Adrenal gland (tissue), 12 donors: ENCODE data around the gene AFF1. TPM values are rescaled to one million over a fixed set of nuclear protein-coding genes. Genes with fewer than 3 reads are reported as not detected.

Experiments used
- DNase-seq, 7 donors: peaks; one replicate each; pipeline ENCODE4 v3.0.0-alpha.2; 2019 to 2020
- H3K27ac ChIP-seq, 5 donors: fragments of 200-600 bp; sonication (generic) in 4 of 5; 1 replicate in 3 of 5; 2 replicates in 2 of 5; pipeline versions ENCODE4 v1.5.1 to v1.8.0; 2016 to 2020; ENCODE audit warnings: mild to moderate bottlenecking in 1 of 5
- H3K27me3 ChIP-seq: fragments of 200-600 bp; 2 replicates; pipeline ENCODE4 v1.8.0; 2021
- H3K36me3 ChIP-seq, 2 donors: fragments of 200-600 bp; replicated peaks in 1 of 2; 1 replicate in 1 of 2; 2 replicates in 1 of 2; pipeline versions ENCODE4 v1.5.1 to v1.8.0; 2018 to 2022
- H3K4me1 ChIP-seq, 2 donors: fragments of 200-600 bp; replicated peaks in 1 of 2; 1 replicate in 1 of 2; 2 replicates in 1 of 2; pipeline versions ENCODE4 v1.5.1 to v1.8.0; 2018 to 2021
- H3K4me3 ChIP-seq, 4 donors: fragments of 200-600 bp; sonication (generic) in 3 of 4; one replicate each; pipeline ENCODE4 v1.5.1; 2016 to 2018
- H3K9me3 ChIP-seq, 3 donors: fragments of 200-600 bp; sonication (generic) in 1 of 3; replicated peaks in 1 of 3; 1 replicate in 2 of 3; 2 replicates in 1 of 3; pipeline versions ENCODE4 v1.5.1 to v1.8.0; 2016 to 2021
- POLR2A ChIP-seq, 2 donors: fragments of 450-650 bp; IDR thresholded peaks; one replicate each; pipeline ENCODE4 v1.6.1; 2017; ENCODE audit warnings: antibody characterized with exemption in 2 of 2, mild to moderate bottlenecking in 2 of 2, moderate library complexity in 1 of 2
- WGBS, 4 donors: extraction: QIAGEN DNeasy Blood & Tissue Kit in 2 of 4; methylation state at CpG; one replicate each; pipeline versions ENCODE4 v1.1.5 to v1.1.7; 2013 to 2017; 5-methylcytosine and 5-hydroxymethylcytosine counted together
- intact Hi-C, 2 donors: fragments of 100-400 bp; cut with DNase I; formaldehyde crosslinking; loops; one replicate each; pipeline versions ENCODE4 v1.14.1 to v1.15.0; 2022 to 2023
- polyA plus RNA-seq, 3 donors: library from polyadenylated mRNA; stranded (reverse); fragments of 200-250 nt in 2 of 3; fragments of 350-450 nt in 1 of 3; fragmentation: Illumina TruSeq in 1 of 3; extraction: RNeasy Lipid Tissue Mini Kit (QIAGEN cat#74804) in 1 of 3; gene quantifications; one replicate each; pipeline ENCODE4 v1.2.3, GENCODE V29; 2013 to 2014
- total RNA-seq, 9 donors: library from RNA; depleted of rRNA in 4 of 9; stranded (reverse); fragments of >200 nt in 4 of 9; fragments of 120-200 nt in 1 of 9; fragmentation: NEBNext Ultra II Directional in 1 of 9; extraction: Animal tissue kit (Norgen Biotek cat#: 25700) in 1 of 9; gene quantifications; one replicate each; pipeline versions ENCODE4 v1.1.0 to v1.2.4, GENCODE V29; 2013 to 2023
- TF ChIP-seq, protein P1 (sequence below), 6 experiments: fragments of 450-650 bp in 4 of 6; fragments of 200-600 bp in 2 of 6; sonication (generic) in 1 of 6; IDR thresholded peaks; 1 replicate in 5 of 6; 2 replicates in 1 of 6; pipeline versions ENCODE4 v1.5.1 to v1.8.0; 2016 to 2021; ENCODE audit warnings: antibody characterized with exemption in 6 of 6, mild to moderate bottlenecking in 2 of 6, moderate library complexity in 1 of 6
- donor health status: healthy with polysubstance abuse.
- donor health status: Bipolar disorder and iron deficiency.
- donor health status: DM: yes; HTN: yes; CAD: no.
- donor health status: DM: no; HTN: no; CAD: no.
- donor health status: DM: no; HTN: no; CAD: no.
- donor health status: DM: yes; HTN: yes; CAD: no.

Gene AFF1
- total and polyA plus RNA-seq, 12 donors, result 9.9 to 109 (median 52.3) TPM

DNA sequence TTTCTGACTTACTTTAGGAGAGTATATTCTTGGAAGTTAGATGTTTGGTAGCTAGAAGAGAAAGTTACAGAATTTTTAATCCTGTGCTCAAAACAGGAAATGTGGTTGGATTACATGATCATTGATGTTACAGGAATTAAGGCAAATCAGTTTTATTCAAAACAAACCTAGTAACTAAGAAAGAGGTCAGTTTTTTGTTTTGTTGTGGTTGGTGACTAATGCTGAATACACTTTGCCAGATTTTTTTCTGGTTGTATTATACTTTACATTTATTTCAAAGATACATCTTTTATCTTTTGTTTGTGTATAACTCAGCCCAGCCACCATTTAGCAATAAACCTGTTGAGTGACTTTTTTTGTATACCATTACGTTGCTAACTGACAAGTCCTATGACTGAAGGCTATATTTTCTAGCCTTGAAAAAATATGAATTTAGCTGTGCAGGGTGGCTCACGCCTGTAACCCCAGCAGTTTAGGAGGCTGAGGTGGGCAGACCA is 168.9 kb downstream of the AFF1 start:
- Histone ChIP-seq H3K36me3 (peaks cover 0 to 6% of the 10 kb centered on the region in 2 donors), H3K27ac (peak overlapping the region in 3 of 5 donors; percentile 26 to 61 (median 42)), H3K4me3 (no peak overlapping the region), H3K9me3 (no peaks in the 10 kb centered on the region), H3K4me1 (peaks cover 29 to 47% of the 10 kb centered on the region in 2 donors), H3K27me3 (no peaks in the 10 kb centered on the region)
- TF ChIP-seq POLR2A (IDR thresholded peaks at IDR 0.05), result no peak
- TF ChIP-seq, protein P1, sequence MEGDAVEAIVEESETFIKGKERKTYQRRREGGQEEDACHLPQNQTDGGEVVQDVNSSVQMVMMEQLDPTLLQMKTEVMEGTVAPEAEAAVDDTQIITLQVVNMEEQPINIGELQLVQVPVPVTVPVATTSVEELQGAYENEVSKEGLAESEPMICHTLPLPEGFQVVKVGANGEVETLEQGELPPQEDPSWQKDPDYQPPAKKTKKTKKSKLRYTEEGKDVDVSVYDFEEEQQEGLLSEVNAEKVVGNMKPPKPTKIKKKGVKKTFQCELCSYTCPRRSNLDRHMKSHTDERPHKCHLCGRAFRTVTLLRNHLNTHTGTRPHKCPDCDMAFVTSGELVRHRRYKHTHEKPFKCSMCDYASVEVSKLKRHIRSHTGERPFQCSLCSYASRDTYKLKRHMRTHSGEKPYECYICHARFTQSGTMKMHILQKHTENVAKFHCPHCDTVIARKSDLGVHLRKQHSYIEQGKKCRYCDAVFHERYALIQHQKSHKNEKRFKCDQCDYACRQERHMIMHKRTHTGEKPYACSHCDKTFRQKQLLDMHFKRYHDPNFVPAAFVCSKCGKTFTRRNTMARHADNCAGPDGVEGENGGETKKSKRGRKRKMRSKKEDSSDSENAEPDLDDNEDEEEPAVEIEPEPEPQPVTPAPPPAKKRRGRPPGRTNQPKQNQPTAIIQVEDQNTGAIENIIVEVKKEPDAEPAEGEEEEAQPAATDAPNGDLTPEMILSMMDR (IDR thresholded peaks at IDR 0.05), result no peak
- intact Hi-C loops, result no loop called here
- WGBS, 4 donors, result 49 to 65% (median 55%) methylated on average over 2 of the region's 2 CpGs
- no peak for DNase-seq

DNA sequence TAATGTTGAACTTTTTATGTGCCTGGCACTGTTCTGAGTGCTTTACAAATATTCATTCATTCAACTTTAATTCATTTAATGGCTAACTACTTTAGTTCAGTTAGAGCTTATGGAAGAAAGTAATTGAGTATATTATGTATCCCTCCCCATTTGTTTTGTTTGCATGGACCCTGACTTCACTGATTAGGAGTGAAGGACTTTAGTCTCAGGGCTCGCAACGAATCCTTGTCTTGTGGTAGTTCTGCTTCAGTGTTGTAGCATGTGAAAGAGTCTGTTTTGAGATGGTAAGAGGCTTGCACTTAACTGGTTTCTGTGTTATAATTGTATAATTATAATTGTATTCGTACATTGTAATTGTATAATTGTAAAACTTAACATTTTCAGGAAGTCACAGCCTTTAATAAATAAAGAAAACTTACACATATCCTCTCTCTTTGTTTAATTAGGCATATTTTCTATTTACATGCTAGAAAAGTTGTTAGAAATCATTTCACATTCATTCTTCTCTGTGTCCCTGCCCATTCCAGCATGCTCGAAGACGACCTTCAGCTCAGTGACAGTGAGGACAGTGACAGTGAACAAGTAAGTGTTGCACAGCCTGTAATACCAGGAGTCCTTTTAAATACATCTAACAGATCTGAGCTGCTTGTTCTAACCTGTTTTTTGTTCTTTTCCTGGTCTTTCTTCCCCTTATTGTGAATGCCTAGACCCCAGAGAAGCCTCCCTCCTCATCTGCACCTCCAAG is 170.5 kb downstream of the AFF1 start:
- DNase-seq, result peak in 3 of 7 donors; percentile 37 to 57 (median 43)
- H3K27me3 ChIP-seq, result no peaks in the 10 kb centered on the region
- no peak overlapping the region for H3K4me3 ChIP-seq
- no peaks in the 10 kb centered on the region for H3K9me3 ChIP-seq
- peak overlapping the region in 1 of 5 donors; percentile 6 for H3K27ac ChIP-seq
- TF ChIP-seq, protein P1 (IDR thresholded peaks at IDR 0.05), result no peak
- TF ChIP-seq POLR2A (IDR thresholded peaks at IDR 0.05), result no peak
- peaks cover 0 to 10% of the 10 kb centered on the region in 2 donors for H3K36me3 ChIP-seq
- WGBS, 4 donors, result 43 to 51% (median 48%) methylated on average over 5 of the region's 5 CpGs
- intact Hi-C loops, result no loop called here
- peaks cover 29 to 52% of the 10 kb centered on the region in 2 donors for H3K4me1 ChIP-seq

GRCh38 chr4:87108142-87108546 is 173.3 kb downstream of the AFF1 start:
- H3K4me1 ChIP-seq, result peaks cover 27 to 48% of the 10 kb centered on the region in 2 donors
- peak; percentile 39 to 77 (median 71) for DNase-seq
- H3K27ac ChIP-seq, result peak overlapping the region in 4 of 5 donors; percentile 35 to 84 (median 60)
- no peaks in the 10 kb centered on the region for H3K27me3 ChIP-seq
- WGBS, 4 donors, result 28 to 37% (median 31%) methylated on average over 5 of the region's 5 CpGs; no CpG with 5 or more reads in 1 of the 4 donors
- H3K36me3 ChIP-seq, result peaks cover 0 to 22% of the 10 kb centered on the region in 2 donors
- TF ChIP-seq, protein P1 (IDR thresholded peaks at IDR 0.05), result no peak
- peak in 1 of 2 donors; percentile 39 for TF ChIP-seq POLR2A (IDR thresholded peaks at IDR 0.05)
- H3K4me3 ChIP-seq, result no peak overlapping the region
- H3K9me3 ChIP-seq, result no peaks in the 10 kb centered on the region
- intact Hi-C loops, result no loop called here

DNA sequence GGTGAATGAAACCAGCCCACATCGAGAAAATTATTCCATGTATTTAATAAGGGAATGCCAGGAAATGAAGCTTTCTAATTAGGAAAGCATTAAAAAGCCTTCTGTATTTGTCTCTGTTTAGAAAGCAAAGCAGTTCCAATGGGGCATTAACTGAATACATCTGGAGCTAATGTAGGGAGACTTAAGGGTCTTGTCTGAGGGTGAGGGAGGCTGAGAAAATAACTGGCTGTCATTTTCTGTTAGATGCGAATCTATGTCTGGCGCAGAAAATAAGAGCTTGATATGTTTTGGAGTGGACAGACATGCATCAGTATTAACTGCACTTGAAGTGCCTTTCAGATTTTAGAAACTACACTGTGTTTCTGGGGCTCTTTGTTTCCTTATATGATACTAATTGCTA is 174.3 kb downstream of the AFF1 start:
- no peak for DNase-seq
- TF ChIP-seq, protein P1 (IDR thresholded peaks at IDR 0.05), result no peak
- TF ChIP-seq POLR2A (IDR thresholded peaks at IDR 0.05), result no peak
- no peaks in the 10 kb centered on the region for H3K27me3 ChIP-seq
- H3K36me3 ChIP-seq, result peaks cover 0 to 22% of the 10 kb centered on the region in 2 donors
- peak overlapping the region in 3 of 5 donors; percentile 45 to 84 (median 76) for H3K27ac ChIP-seq
- intact Hi-C loops, result no loop called here
- no peak overlapping the region for H3K4me3 ChIP-seq
- no peaks in the 10 kb centered on the region for H3K9me3 ChIP-seq
- 84 to 89% (median 87%) methylated on average over 3 of the region's 3 CpGs for WGBS, 4 donors
- H3K4me1 ChIP-seq, result peaks cover 18 to 38% of the 10 kb centered on the region in 2 donors
